Caco-2 (cell line): ENCODE measurements around the gene WWTR1. TPM values are rescaled to one million over a fixed set of nuclear protein-coding genes. Genes with fewer than 3 reads are reported as not detected.

Source experiments
- BruUV-seq: library from RNA; stranded (reverse); fragments of 400-500 nt; replicated peaks from 2 replicates; lab custom pipeline; 2021; lab: Mats Ljungman, UMichigan
- CTCF ChIA-PET: fragments of 300-600 bp; sonication (Branson Sonifier 250); formaldehyde crosslinking; loops from one replicate; lab custom pipeline; 2022; ENCODE audit warnings: antibody characterized with exemption; lab: Charles Lee
- POLR2A ChIA-PET: fragments of 300-600 bp; sonication (Branson Sonifier 250); formaldehyde crosslinking; loops from one replicate; lab custom pipeline; 2022; ENCODE audit warnings: antibody characterized with exemption; lab: Charles Lee
- DNase-seq, 2 experiments: peaks; one replicate each; pipeline versions ENCODE4 v3.0.0 to v3.0.0-alpha.2; 2020 to 2022
- H3K27me3 ChIP-seq: replicated peaks from 2 replicates; pipeline ENCODE4 v1.6.0; 2011; ENCODE audit warnings: low read length; ENCODE audit not compliant: control insufficient read depth, insufficient read depth
- H3K36me3 ChIP-seq: 2 replicates; pipeline ENCODE4 v1.5.1; 2011; ENCODE audit warnings: low read length; ENCODE audit not compliant: control insufficient read depth, insufficient read depth
- H3K4me1 ChIP-seq: fragments of 250-450 bp; sonication (Bioruptor Pico); 2 replicates; pipeline ENCODE4 v1.5.1; 2020; ENCODE audit warnings: mild to moderate bottlenecking
- H3K4me3 ChIP-seq: 2 replicates; pipeline ENCODE4 v1.5.1; 2011; ENCODE audit warnings: low read depth, mild to moderate bottlenecking, control low read depth, low read length
- H3K9me3 ChIP-seq: fragments of 250-450 bp; sonication (Bioruptor Pico); 2 replicates; pipeline ENCODE4 v1.5.1; 2020; ENCODE audit warnings: mild to moderate bottlenecking, moderate library complexity
- H3K27ac Mint-ChIP-seq: one replicate; pipeline ENCODE4 v1.8.0; 2022; ENCODE audit warnings: mixed read lengths; ENCODE audit not compliant: unreplicated experiment
- H3K27me3 Mint-ChIP-seq: one replicate; pipeline ENCODE4 v1.8.0; 2022; ENCODE audit warnings: mixed read lengths; ENCODE audit not compliant: insufficient read depth, unreplicated experiment
- H3K36me3 Mint-ChIP-seq: one replicate; pipeline ENCODE4 v1.8.0; 2022; ENCODE audit warnings: mild to moderate bottlenecking, mixed read lengths; ENCODE audit not compliant: insufficient read depth, unreplicated experiment
- H3K4me1 Mint-ChIP-seq: one replicate; pipeline ENCODE4 v1.8.0; 2022; ENCODE audit warnings: low read depth, mixed read lengths; ENCODE audit not compliant: unreplicated experiment
- H3K4me3 Mint-ChIP-seq: one replicate; pipeline ENCODE4 v1.8.0; 2022; ENCODE audit warnings: mild to moderate bottlenecking, moderate library complexity, mixed read lengths; ENCODE audit not compliant: unreplicated experiment
- H3K9me3 Mint-ChIP-seq: one replicate; pipeline ENCODE4 v1.8.0; 2022; ENCODE audit warnings: mixed read lengths; ENCODE audit not compliant: unreplicated experiment
- intact Hi-C: fragments of 100-400 bp; cut with micrococcal nuclease; formaldehyde crosslinking; loops from one replicate; pipeline ENCODE4 v1.10.0; 2022; ENCODE audit not compliant: unreplicated experiment
- total RNA-seq: library from RNA; stranded (reverse); gene quantifications from 2 replicates; pipeline ENCODE4 v1.2.3, GENCODE V29; 2022
- TF ChIP-seq, protein P1 (sequence below), 2 experiments: fragments of 200-600 bp in 1 of 2; IDR thresholded peaks; 1 replicate in 1 of 2; 2 replicates in 1 of 2; pipeline versions ENCODE4 v1.5.1 to v1.8.0; 2011 to 2022; ENCODE audit warnings: antibody characterized with exemption in 1 of 2, control low read depth in 1 of 2, inconsistent platforms in 1 of 2, low read depth in 1 of 2, low read length in 1 of 2, mild to moderate bottlenecking in 1 of 2, moderate library complexity in 1 of 2; ENCODE audit not compliant: insufficient read depth in 1 of 2, severe bottlenecking in 1 of 2, unreplicated experiment in 1 of 2

WWTR1 gene
- total RNA-seq, 1 experiment from 2014 or later: 16.2 TPM

DNA sequence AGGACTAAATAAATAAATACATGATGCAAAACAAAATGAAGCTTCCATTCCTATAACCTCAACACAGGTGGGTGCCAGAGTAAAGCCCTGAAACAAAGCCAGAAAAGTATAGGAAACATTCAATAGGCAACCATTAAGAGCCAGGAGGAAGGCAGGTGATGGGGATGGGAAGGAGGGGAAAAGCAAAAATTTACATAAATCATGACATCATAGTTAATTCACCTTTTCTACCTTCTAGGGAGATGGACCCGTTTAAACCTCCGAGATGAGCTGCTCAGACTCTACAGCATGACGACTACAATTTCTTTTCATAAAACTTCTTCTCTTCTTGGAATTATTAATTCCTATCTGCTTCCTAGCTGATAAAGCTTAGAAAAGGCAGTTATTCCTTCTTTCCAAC is 155.4 kb downstream of the WWTR1 start:
- H3K36me3 Mint-ChIP-seq: no peaks in the 10 kb centered on the region
- intact Hi-C loops: no loop called here

DNA sequence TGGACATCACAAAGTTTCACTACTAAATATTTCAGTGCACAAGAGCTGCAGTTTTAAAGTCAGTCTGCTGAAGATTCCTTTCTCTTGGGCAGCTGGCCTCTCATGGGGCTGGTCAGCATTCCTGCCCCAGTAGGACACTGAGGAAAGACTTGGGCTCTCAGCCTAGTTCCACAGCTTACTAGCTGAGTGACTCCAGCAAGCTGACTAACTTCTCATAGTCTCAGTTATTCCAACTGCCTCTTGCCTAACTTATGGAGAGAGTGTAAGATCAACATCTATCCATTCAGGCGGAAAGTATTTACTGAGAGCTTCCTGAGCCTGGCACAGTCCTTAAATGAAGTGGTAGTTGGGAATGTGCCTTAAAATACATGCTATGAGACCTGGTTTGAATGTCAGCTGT is 156.3 kb downstream of the WWTR1 start:
- no peak overlapping the region for H3K27ac Mint-ChIP-seq
- H3K4me1 ChIP-seq: no peaks in the 10 kb centered on the region
- H3K4me3 ChIP-seq: no peak overlapping the region
- no peaks in the 10 kb centered on the region for H3K36me3 ChIP-seq
- TF ChIP-seq, protein P1, sequence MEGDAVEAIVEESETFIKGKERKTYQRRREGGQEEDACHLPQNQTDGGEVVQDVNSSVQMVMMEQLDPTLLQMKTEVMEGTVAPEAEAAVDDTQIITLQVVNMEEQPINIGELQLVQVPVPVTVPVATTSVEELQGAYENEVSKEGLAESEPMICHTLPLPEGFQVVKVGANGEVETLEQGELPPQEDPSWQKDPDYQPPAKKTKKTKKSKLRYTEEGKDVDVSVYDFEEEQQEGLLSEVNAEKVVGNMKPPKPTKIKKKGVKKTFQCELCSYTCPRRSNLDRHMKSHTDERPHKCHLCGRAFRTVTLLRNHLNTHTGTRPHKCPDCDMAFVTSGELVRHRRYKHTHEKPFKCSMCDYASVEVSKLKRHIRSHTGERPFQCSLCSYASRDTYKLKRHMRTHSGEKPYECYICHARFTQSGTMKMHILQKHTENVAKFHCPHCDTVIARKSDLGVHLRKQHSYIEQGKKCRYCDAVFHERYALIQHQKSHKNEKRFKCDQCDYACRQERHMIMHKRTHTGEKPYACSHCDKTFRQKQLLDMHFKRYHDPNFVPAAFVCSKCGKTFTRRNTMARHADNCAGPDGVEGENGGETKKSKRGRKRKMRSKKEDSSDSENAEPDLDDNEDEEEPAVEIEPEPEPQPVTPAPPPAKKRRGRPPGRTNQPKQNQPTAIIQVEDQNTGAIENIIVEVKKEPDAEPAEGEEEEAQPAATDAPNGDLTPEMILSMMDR (IDR thresholded peaks at IDR 0.05; ENCODE audit: insufficient read depth in 1 of 2, low read depth in 1 of 2, low read length in 1 of 2, severe bottlenecking in 1 of 2, unreplicated experiment in 1 of 2): no peak
- H3K27me3 ChIP-seq: no peaks in the 10 kb centered on the region
- no peaks in the 10 kb centered on the region for H3K36me3 Mint-ChIP-seq
- H3K9me3 ChIP-seq: no peaks in the 10 kb centered on the region
- H3K27me3 Mint-ChIP-seq: no peaks in the 10 kb centered on the region
- POLR2A ChIA-PET: no interaction called here
- H3K9me3 Mint-ChIP-seq: no peaks in the 10 kb centered on the region
- no peak for DNase-seq
- peaks cover 2% of the 10 kb centered on the region for H3K4me1 Mint-ChIP-seq
- CTCF ChIA-PET: no interaction called here
- H3K4me3 Mint-ChIP-seq: no peak overlapping the region
- intact Hi-C loops: no loop called here
- no TSS peak for BruUV-seq

More for the DNA sequence above, 155.4 kb downstream of the WWTR1 start:
- no peak overlapping the region for H3K4me3 ChIP-seq
- no peak overlapping the region for H3K4me3 Mint-ChIP-seq
- H3K27ac Mint-ChIP-seq: no peak overlapping the region
- H3K9me3 ChIP-seq: no peaks in the 10 kb centered on the region
- H3K27me3 ChIP-seq: no peaks in the 10 kb centered on the region
- TF ChIP-seq, protein P1 (IDR thresholded peaks at IDR 0.05; ENCODE audit: insufficient read depth in 1 of 2, low read depth in 1 of 2, low read length in 1 of 2, severe bottlenecking in 1 of 2, unreplicated experiment in 1 of 2): no peak
- no TSS peak for BruUV-seq
- no peaks in the 10 kb centered on the region for H3K36me3 ChIP-seq
- no peaks in the 10 kb centered on the region for H3K9me3 Mint-ChIP-seq
- DNase-seq: no peak
- ChIA-PET POLR2A (no interaction called here), CTCF (interaction anchor here (0.6 to 0.9 kb wide), 3 partner anchors 13 to 270 kb away, joined by 3 to 7 read pairs (median 6); no protein-coding TSS in a partner anchor)
- no peaks in the 10 kb centered on the region for H3K27me3 Mint-ChIP-seq
- peaks cover 6% of the 10 kb centered on the region for H3K4me1 ChIP-seq
- H3K4me1 Mint-ChIP-seq: peaks cover 12% of the 10 kb centered on the region

DNA sequence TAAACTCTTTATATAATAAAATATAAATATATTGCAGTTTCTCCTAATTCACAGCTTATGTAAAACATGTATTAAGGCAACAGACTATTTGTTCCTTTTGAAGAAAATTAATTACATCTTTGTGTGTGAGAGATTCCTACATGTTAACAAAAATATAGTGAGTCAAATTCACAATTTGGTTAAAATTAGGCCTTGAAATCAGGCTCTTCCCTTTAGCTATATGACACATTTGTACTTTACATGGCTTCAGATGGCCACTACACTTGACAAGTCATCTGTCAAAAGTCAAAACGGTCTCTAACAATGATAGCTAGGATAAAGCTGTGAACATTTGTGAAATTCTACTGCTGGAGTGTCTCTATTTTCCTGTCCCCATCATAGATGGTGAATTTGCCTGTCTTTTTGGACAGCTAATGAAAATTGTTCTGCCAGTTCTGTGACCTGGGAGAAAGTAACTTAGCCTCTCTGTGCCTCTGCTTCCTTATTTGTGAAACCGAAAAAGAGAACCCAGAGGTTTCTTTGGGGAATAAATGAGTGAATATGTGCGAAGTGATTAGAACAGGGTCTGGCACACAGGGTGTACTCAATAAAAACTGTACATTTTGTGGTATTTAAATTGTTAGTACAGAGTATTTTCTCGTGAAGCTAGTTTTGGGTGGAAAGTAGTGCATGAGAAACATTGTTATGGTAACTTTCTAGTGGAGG is 159.7 kb downstream of the WWTR1 start:
- no TSS peak for BruUV-seq
- H3K27ac Mint-ChIP-seq: no peak overlapping the region
- intact Hi-C loops: no loop called here
- no peaks in the 10 kb centered on the region for H3K27me3 Mint-ChIP-seq
- H3K4me1 Mint-ChIP-seq: no peaks in the 10 kb centered on the region
- Histone ChIP-seq H3K9me3 (peaks cover 4% of the 10 kb centered on the region; the same call in 1 of the 2 replicates), H3K27me3 (no peaks in the 10 kb centered on the region), H3K4me3 (no peak overlapping the region), H3K4me1 (no peaks in the 10 kb centered on the region), H3K36me3 (no peaks in the 10 kb centered on the region)
- no peaks in the 10 kb centered on the region for H3K9me3 Mint-ChIP-seq
- CTCF ChIA-PET: no interaction called here
- no peaks in the 10 kb centered on the region for H3K36me3 Mint-ChIP-seq
- no peak overlapping the region for H3K4me3 Mint-ChIP-seq
- DNase-seq: no peak
- POLR2A ChIA-PET: no interaction called here
- TF ChIP-seq, protein P1 (IDR thresholded peaks at IDR 0.05; ENCODE audit: insufficient read depth in 1 of 2, low read depth in 1 of 2, low read length in 1 of 2, severe bottlenecking in 1 of 2, unreplicated experiment in 1 of 2): no peak
